ENCODE measurements around the gene FOXO3B. TPM values are rescaled to one million over a fixed set of nuclear protein-coding genes. Genes with fewer than 3 reads are reported as not detected.
"Not testable (repeated sequence)": the region's sequence is repeated elsewhere in the genome, so short reads cannot be mapped to it uniquely, and the experiment has no call there.

The FOXO3B gene
- total and polyA plus RNA-seq, 2 of the 8 experiments (the other 6 are each of a cell fraction or from before 2014, with no cell fraction given), result 13.3 to 13.7 TPM

DNA sequence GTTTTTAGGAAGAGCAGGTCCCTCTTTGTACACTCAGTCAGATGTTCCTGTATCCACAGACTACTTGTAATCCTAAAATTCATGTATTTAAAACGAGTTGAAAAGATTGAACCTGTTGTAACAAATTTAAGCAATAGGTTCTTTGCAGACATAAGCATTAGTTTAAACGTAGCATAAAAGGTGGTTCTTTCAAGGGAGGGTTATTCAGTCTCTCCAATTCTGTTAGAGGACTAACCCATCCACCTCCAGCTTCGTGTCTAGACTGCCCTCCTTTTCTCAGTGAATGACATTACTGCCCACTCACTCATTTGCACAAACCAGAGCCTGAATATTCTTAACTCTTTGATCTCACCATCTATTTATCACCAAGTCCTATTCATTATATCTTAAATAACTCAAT is 554 bp upstream of the FOXO3B start:
- CTCF ChIA-PET (ENCODE audit: partially characterized antibody); H3K79me1 ChIP-seq (ENCODE audit: low read depth, low read length): not testable (repeated sequence)

DNA sequence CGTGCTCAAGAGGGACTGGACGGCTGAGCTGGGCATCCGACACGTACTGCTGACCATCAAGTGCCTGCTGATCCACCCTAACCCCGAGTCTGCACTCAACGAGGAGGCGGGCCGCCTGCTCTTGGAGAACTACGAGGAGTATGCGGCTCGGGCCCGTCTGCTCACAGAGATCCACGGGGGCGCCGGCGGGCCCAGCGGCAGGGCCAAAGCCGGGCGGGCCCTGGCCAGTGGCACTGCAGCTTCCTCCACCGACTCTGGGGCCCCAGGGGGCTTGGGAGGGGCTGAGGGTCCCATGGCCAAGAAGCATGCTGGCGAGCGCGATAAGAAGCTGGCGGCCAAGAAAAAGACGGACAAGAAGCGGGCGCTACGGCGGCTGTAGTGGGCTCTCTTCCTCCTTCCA is 4.7 kb downstream of the FOXO3B start:
- H4K8ac ChIP-seq (ENCODE audit: extremely low read depth, insufficient read depth, low read length); H3K18ac ChIP-seq (ENCODE audit: extremely low read depth, low read length); H4K91ac ChIP-seq (replicated peaks; ENCODE audit: insufficient read length, low read length); POLR2A ChIA-PET (ENCODE audit: partially characterized antibody); H3K9me3 ChIP-seq (ENCODE audit: insufficient read depth in 2 of 2, low read depth in 1 of 2, low read length in 1 of 2); H3K23me2 ChIP-seq (ENCODE audit: low read depth, low read length); H2AK5ac ChIP-seq (ENCODE audit: low read depth, low read length); H3K23ac ChIP-seq (ENCODE audit: insufficient read length); H3K4ac ChIP-seq (replicated peaks; ENCODE audit: insufficient read length, low read depth, low read length); DNase-seq (ENCODE audit: low read depth in 1 of 2, low spot score in 2 of 2); H2BK20ac ChIP-seq (ENCODE audit: low read length); H3K79me2 ChIP-seq (ENCODE audit: control insufficient read depth in 1 of 2, insufficient read depth in 2 of 2, low read length in 2 of 2); H3K4me3 ChIP-seq (ENCODE audit: extremely low read depth in 1 of 4, insufficient read depth in 2 of 4, low read depth in 3 of 4, low read length in 4 of 4); H3K27ac ChIP-seq (ENCODE audit: low read depth, low read length); H2BK120ac ChIP-seq (replicated peaks; ENCODE audit: low read depth, low read length); H2BK5ac ChIP-seq (ENCODE audit: low read depth, low read length); H4K5ac ChIP-seq (ENCODE audit: insufficient read length, low read depth, low read length); H2AFZ ChIP-seq (ENCODE audit: low read length); H3K56ac ChIP-seq (replicated peaks; ENCODE audit: insufficient read length, low read depth, low read length); H3K79me1 ChIP-seq (ENCODE audit: low read depth, low read length); H3K27me3 ChIP-seq (replicated peaks in 1 of 4; ENCODE audit: control insufficient read depth in 3 of 4, extremely low read depth in 1 of 4, insufficient read depth in 3 of 4, low read length in 3 of 4); H3K14ac ChIP-seq (ENCODE audit: insufficient read length); H2BK12ac ChIP-seq (ENCODE audit: low read depth, low read length); H3K4me2 ChIP-seq (ENCODE audit: insufficient read depth in 1 of 2, low read depth in 2 of 2, low read length in 2 of 2); H4K20me1 ChIP-seq (replicated peaks in 1 of 2; ENCODE audit: control insufficient read depth in 1 of 2, insufficient read depth in 2 of 2, low read length in 2 of 2); H2BK15ac ChIP-seq (ENCODE audit: low read length); H3K9ac ChIP-seq (replicated peaks in 1 of 4; ENCODE audit: extremely low read depth in 1 of 4, low read depth in 3 of 4, low read length in 3 of 4); H3K4me1 ChIP-seq (replicated peaks in 1 of 4; ENCODE audit: control insufficient read depth in 3 of 4, insufficient read depth in 4 of 4, low read length in 3 of 4); FAIRE-seq: not testable (repeated sequence)
- CTCF ChIA-PET (ENCODE audit: partially characterized antibody), result interaction anchor here (0.6 kb wide), 1 partner anchor 196 kb away, joined by 3 read pairs; no protein-coding TSS in a partner anchor
- whole genome bisulfite sequencing, 2 experiments (ENCODE audit: extremely low coverage in 1 of 2, insufficient coverage in 1 of 2, insufficient read length in 1 of 2, insufficient replicate concordance in 2 of 2, low coverage in 1 of 2, low lambda C conversion rate in 2 of 2, missing lambda C conversion rate in 1 of 2), result 98% methylated on average over 14 of the region's 29 CpGs; no CpG with 5 or more reads in 1 of the 2 experiments
- H3K36me3 ChIP-seq (ENCODE audit: control insufficient read depth in 2 of 4, insufficient read depth in 4 of 4, low read length in 3 of 4), result peaks cover 0 to 20% (median 4%) of the 10 kb centered on the region in 4 experiments; a peak in 4 of 8 replicates

More for the DNA sequence above, 554 bp upstream of the FOXO3B start:
- H2BK120ac ChIP-seq (replicated peaks; ENCODE audit: low read depth, low read length); H3K9ac ChIP-seq (replicated peaks in 1 of 4; ENCODE audit: extremely low read depth in 1 of 4, low read depth in 3 of 4, low read length in 3 of 4); H2AK5ac ChIP-seq (ENCODE audit: low read depth, low read length); H3K79me2 ChIP-seq (ENCODE audit: control insufficient read depth in 1 of 2, insufficient read depth in 2 of 2, low read length in 2 of 2); H4K91ac ChIP-seq (replicated peaks; ENCODE audit: insufficient read length, low read length); H3K14ac ChIP-seq (ENCODE audit: insufficient read length); H2AFZ ChIP-seq (ENCODE audit: low read length); H4K5ac ChIP-seq (ENCODE audit: insufficient read length, low read depth, low read length); H3K27me3 ChIP-seq (replicated peaks in 1 of 4; ENCODE audit: control insufficient read depth in 3 of 4, extremely low read depth in 1 of 4, insufficient read depth in 3 of 4, low read length in 3 of 4); H3K56ac ChIP-seq (replicated peaks; ENCODE audit: insufficient read length, low read depth, low read length); H4K20me1 ChIP-seq (replicated peaks in 1 of 2; ENCODE audit: control insufficient read depth in 1 of 2, insufficient read depth in 2 of 2, low read length in 2 of 2); DNase-seq (ENCODE audit: low read depth in 1 of 2, low spot score in 2 of 2); H2BK15ac ChIP-seq (ENCODE audit: low read length); H3K9me3 ChIP-seq (ENCODE audit: insufficient read depth in 2 of 2, low read depth in 1 of 2, low read length in 1 of 2); H3K18ac ChIP-seq (ENCODE audit: extremely low read depth, low read length); H3K4ac ChIP-seq (replicated peaks; ENCODE audit: insufficient read length, low read depth, low read length); H2BK5ac ChIP-seq (ENCODE audit: low read depth, low read length); H3K4me1 ChIP-seq (replicated peaks in 1 of 4; ENCODE audit: control insufficient read depth in 3 of 4, insufficient read depth in 4 of 4, low read length in 3 of 4); H3K23ac ChIP-seq (ENCODE audit: insufficient read length); H3K23me2 ChIP-seq (ENCODE audit: low read depth, low read length); H4K8ac ChIP-seq (ENCODE audit: extremely low read depth, insufficient read depth, low read length); H2BK20ac ChIP-seq (ENCODE audit: low read length); H3K27ac ChIP-seq (ENCODE audit: low read depth, low read length); H2BK12ac ChIP-seq (ENCODE audit: low read depth, low read length); H3K36me3 ChIP-seq (ENCODE audit: control insufficient read depth in 2 of 4, insufficient read depth in 4 of 4, low read length in 3 of 4): not testable (repeated sequence)
- Histone ChIP-seq H3K4me3 (ENCODE audit: extremely low read depth in 1 of 4, insufficient read depth in 2 of 4, low read depth in 3 of 4, low read length in 4 of 4) (peak overlapping the region; percentile 17 to 74 (median 62); a peak in 4 of 8 replicates), H3K4me2 (ENCODE audit: insufficient read depth in 1 of 2, low read depth in 2 of 2, low read length in 2 of 2) (peak overlapping the region; percentile 45 to 57; a peak in 3 of 4 replicates)
- peak; percentile 69 for FAIRE-seq
- POLR2A ChIA-PET (ENCODE audit: partially characterized antibody), result interaction anchor here (1.2 kb wide), 1 partner anchor 15 kb away, joined by 4 read pairs; no protein-coding TSS in a partner anchor
- WGBS, 2 experiments (ENCODE audit: extremely low coverage in 1 of 2, insufficient coverage in 1 of 2, insufficient read length in 1 of 2, insufficient replicate concordance in 2 of 2, low coverage in 1 of 2, low lambda C conversion rate in 2 of 2, missing lambda C conversion rate in 1 of 2), result 19% methylated on average over 3 of the region's 3 CpGs; no CpG with 5 or more reads in 1 of the 2 experiments
